Measurements from ENCODE around the gene ACRBP.
"Not testable (repeated sequence)": the region's sequence is repeated elsewhere in the genome, so short reads cannot be mapped to it uniquely, and the experiment has no call there.

ACRBP gene

DNA sequence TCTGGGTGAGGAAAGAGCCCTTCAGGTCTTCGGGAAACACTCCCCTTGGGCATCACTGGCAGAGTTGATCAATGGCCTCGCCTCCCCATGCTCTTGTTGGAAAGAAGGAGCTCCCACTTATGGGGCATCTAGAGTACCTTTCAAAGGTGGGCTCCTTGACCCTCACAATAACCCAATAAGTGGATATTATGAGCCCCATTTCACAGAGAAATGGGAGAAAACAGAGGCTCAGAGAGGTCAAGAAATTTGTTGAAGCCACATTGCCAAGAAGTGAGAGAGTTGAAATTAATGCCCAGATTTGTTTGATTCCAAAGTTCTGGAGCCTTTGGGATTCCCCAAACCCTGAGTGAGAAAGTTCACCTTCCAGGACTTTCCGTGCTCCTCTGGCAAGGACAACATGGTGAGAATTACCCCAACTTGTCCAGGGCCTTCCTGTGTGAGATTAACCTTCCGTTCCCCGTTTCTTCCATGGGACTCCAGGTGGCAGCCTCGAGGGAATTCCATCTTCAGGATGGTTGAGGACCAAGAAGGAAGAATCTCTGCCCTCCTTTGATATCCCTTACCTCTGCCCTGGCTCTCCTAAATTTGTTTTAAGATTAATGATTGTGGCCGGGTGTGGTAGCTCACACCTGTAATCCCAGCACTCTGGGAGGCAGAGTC is 32.6 kb downstream of the ACRBP start:
- DNase-seq (ENCODE audit: low spot score) = no peak

DNA sequence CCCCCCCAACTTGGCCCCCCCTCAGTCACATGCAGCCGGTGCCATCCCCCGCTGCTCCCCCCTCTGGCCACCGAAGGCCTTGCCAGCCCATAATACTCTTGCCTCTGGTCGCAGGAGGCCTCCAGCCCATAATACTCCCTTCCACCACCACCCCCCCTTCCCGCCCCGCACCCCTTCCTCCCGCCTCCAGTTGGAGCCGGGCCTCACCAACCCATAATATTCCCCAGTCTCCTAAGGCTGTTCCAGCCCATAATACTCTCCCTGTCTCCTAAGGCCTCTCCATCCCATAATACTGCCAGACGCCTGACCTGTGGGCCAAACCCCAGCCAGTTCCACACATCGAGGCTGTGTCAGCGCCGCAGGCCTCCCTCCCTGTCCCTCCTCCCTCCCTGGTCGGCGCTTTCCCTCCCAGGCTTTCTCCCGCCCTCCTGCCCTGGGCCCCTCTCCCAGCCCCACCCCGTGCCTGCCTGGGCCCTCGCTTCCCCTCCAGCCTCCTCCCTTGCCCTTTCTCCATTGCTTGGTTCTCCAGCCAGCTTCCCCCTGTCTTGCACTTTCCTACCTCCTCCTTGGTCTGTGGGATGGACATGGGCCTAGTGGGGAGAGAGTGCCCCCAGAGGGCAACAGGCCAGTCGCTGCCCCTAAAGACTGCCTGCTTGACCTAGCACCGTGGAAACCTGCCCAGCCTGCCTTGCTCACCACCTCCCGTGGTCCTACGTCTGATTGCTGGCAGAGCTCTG is 33.3 kb downstream of the ACRBP start:
- peak; percentile 92 for DNase-seq (ENCODE audit: low spot score)

DNA sequence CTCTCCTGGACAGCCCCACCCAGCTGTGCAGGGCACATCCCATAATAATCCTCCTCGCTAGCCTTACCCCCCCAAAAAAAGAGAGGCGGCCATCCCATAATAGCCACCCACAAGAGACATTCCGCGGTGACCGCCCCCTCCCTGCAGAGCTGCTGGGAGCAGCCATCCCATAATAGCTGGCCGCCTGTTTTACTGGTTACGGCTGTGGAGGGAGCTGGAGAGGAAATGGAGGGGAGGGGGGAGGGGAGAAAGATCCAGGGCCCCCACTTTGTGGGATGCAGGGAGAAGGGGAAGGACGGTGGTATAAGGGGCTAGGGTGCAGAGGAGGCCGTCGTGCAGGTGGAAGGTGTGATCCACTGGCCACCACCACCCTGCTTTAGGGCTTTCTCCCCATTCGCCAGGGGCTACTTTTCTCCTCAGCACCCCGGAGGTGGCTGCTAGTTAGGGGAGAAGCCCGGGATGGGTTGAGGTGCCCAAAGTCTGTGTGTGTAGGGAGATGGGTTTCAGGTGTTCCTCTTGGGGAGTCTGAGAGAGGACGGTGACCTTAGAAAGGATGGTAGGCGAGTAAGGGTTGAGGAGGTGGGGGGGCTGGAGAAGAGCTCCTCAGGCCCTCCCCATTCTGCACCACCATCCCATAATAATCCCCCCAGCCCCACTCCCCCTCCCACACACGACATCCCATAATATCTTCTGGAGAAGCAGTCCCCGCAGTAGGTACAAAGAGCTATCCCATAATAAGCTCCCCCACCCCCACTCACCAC is 34.0 kb downstream of the ACRBP start:
- peak; percentile 79 for DNase-seq (ENCODE audit: low spot score)

DNA sequence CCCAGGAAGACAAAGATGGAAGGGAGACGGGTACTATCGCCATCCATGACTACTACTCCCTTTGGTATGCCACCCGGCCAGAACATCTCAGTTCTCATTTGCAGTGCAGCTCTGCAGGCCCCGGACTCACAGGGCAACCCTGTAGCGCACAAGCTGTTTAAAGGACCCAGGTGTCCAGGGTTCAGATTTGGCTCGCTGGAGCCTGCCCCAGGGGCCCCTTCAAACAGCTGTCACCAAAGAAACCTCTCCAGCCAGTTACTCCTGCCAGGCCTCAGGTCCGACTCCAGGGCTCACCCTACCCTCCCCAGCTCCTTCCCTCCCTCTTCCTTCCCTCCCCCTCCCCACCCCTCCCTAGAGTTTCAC is 34.6 kb downstream of the ACRBP start:
- DNase-seq (ENCODE audit: low spot score) = no peak

DNA sequence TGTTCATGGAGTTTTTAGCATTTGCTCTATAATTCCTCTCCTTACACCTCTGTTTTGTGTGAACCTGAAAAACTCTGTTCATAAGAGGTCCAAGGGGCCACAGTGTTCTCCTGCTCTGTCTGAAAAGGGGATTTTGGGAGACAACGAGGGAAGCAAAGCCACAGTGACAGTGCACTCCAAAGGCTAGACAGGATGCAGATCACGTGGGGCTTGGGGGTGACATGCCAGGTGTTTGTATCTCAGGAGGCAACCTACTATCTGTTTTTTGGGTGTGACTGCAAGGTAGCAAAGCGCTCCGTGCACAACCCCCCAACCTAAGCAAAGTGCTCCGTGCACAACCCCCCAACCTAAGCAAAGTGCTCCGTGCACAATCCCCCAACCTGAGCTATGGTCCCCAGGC is 35.0 kb downstream of the ACRBP start:
- no peak for DNase-seq (ENCODE audit: low spot score)

DNA sequence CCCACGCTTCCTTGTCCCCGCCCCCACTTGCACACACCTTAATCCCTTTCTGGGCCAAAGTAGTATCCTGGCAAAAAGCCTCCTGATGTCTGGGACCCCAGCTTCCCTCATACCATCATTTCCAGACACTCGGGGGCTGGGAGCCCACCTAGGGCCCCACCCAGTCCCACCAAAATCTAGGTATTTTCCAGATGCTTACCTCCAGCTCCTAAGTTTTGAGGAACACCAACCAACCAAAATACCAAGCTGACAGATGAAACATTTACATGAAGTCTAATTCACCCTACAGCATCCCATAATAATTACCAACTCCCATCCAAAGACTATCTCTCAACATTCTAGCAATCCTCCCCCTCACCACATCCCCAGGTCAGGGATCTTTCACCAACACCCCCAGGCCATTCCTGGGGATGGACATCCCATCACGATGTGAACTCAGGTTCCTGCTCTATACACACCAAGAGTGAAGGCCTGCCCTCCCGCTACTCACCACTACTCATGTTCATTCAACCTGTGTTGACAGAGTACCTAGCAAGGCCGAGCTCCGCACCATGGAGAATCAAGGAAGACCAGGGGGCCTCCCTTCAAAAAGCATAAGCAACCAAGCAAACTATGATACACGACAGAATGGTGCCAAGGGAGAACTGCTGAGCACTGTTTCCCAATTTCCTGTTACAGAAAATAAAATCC is 38.5 kb downstream of the ACRBP start:
- no peak for DNase-seq (ENCODE audit: low spot score)

DNA sequence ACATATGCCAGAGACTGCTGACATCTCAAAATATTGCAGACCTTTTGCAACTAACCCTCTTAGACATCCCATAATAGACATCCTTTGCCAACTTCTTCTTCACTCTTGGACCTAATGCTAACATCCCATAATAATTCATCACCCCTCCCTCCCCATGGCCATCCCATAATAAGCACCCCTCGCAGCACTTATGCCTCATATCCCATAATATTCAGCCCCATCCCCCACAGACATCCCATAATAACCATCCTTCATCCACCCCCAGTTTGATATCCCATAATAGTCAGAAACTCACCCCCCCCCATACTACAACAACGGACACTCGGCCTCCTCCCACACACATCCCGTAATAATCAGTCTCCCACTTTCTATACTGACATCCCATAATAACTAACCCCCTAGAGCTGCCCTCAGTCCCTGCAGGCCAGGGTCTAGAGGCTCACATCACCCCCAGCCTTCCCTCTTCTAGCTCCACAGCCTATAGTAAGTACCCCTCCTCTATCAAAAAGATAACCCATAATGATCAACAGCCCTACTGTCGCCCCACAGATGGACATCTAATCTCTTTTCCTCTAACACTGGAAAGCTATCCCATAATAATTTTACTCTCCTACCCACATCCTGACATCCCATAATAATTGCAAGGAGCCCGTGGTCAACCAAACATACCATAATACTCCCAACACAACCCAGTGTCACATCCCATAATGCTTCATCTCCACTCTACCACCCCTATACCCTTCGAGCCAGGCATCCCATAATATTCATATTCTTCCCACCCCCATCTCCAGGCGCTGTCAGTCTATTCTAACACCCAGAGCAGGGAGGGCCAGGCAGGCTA is 39.3 kb downstream of the ACRBP start:
- DNase-seq (ENCODE audit: low spot score) = peak; percentile 44

DNA sequence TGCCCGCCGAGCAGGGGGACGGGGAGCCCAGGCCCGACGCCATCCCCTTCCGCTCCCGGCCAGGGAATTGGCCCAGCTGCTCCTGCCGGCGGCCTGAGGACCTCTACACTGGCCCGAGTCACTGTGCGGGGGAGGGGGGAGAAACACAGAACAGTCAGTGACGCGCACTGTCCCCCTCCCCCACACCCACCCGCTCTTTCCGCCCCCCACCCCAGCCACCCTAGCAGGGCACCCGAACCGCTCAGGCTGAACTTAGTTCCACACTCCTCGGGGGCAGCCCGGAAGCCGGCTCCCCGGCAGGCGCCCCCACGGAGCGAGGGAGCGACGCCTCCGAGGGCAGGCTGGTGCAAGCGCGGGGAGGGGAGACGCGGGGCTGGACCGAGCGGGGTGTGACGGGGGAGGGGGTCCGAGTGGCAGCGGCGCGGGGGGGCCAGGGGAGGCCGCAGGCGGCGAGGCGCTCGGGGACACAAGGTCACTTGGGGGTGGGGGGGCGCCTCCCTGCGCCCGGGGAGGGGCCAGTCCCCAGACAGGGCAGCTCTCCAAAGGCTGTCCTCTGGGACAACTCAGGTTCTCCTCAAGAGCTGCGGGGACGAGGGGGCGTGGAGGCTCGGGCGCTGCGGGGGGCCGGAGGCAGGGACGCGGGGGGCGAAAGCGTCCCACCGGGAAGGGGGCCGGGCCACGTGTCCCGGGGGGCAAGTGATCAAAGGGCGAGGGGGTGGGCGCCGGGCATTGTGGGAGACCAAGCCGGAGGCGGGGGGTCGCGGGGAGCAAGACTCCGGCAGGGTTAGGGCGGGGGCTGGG is 40.7 kb downstream of the ACRBP start:
- peak; percentile 78 for DNase-seq (ENCODE audit: low spot score)

DNA sequence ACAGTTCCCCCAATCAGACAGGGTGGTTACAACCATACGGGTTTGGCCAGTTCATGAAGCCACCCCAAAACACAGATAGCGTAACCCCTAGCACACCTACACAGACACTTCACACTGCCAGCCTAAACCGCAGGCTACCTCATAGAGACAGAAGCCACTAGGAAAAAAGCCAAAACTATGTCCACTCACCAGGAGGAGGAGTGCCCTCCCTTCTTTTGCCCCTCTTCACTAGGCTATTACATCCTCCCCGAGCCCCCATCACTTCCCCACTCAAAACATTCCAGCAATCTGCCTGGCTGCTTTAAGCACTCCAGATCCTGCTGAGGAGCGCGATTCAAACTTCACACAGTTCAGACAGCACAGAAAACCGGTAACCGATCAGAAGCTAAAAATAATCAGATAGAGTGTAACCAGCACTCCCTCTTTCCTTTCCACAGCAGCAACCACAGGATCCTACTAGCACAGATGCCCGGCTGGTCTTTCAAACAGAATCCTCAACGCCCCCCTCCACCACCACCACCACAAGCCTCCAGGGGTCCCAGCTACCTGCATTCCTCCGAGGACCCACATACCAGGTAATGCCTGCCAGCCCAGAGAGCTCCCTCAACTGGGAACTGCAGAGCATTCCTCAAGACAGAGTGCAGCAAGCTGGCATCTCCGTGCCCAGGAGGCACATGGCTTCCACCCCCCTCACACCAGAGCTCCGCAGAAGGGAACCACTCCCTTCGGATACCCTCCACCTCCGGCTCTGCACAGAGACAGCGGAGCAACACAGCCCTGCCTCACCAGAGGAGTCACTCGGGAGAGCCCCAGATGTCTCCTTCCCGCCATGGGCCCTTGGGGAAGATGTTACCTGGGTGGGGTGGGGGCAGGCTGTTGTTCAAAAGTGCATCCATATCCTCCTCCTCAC is 41.6 kb downstream of the ACRBP start:
- peak; percentile 43 for DNase-seq (ENCODE audit: low spot score)

DNA sequence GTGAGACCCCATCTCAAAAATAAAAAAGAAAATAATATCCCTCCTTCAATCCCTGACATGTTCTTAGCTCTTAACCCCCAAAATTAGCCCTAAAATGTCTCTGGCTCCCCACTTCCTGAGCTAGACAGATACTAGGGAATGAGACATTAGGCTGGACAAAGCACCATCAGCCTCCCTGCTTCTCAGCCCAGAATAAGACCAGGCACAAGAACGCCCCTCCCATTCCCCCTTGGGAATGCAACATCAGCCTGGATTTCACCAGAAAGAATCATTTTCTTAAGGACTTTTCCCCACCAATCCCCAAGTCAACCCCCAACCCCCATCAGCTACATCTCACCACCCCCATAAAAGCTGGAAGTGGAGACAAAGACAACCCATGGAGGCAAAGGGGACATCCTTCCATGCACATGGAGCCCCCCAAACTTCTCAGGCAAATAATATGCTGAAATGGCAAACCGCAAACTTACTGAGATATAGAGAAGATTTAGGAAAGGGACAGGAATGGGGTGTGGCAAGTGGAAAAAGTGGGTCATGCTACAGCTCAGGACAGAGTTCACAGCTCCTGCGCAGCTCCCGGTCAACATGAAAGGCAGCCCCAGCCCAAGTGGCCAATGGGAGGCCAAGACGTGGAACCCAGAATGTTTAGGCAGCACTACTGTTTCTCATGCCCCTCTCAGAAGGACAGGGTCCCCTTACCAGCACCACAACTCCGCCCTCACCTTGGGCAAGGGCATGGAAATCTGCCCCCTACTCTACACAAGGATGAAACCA is 42.8 kb downstream of the ACRBP start:
- DNase-seq (ENCODE audit: low spot score) = peak; percentile 39

DNA sequence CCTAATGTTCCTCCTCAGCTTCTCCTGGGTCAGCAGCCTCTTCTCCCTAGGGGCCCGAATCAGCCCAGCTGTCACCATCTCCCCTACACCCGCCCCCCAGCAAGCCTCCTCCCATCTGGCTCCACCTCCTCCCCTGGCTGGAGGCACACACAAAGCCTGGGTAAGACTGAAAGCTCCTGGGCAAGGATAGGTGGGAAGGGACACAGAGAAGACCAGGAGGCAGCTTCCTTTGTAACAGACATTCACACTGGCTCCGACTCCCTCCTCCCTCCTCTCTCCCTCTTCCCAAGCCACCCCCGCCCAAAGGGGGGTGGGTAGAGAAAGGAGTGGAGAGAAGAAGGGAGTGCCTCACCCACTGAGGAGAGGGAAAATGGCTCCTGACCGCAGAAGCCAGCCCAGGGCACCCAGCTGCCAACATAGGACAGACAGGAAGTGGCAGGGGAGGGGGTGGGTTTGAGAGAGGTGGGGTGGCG is 44.1 kb downstream of the ACRBP start:
- DNase-seq (ENCODE audit: low spot score) = peak; percentile 63

DNA sequence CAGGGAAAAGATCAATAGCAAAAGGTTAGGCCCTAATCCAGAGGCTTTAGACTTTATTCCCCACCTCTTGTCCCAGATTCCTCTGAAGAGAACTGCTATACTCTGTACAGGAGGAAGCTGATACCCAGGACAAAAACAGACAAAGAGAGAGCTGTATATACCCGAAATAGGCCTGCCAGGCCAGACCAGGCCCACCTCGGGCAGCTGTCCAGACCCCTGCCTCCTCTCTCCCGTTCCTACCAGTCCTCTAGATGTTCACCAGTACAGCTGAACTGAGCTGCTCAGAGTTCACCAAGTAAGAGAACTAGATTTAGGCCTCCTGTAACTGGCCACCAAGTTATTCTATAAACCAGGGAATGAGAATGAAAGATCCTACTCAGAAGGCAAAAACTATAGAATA is 44.7 kb downstream of the ACRBP start:
- no peak for DNase-seq (ENCODE audit: low spot score)

DNA sequence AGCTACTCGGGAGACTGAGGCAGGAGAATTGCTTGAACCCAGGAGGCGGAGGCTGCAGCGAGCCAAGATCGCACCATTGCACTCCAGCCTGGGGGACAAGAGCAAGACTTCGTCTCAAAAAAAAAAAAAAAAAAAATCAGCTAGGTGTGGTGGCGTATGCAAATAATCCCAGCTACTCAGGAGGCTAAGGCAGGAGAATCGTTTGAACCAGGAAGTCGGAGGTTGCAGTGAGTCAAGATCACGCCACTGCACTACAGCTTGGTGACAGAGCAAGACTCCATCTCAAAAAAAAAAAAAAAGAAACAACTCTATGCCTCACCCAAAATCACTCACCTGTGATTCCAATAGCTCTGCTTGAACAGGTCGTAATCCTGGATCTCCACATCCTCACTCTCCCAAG is 51.6 kb downstream of the ACRBP start:
- not testable (repeated sequence) for DNase-seq (ENCODE audit: low spot score)

DNA sequence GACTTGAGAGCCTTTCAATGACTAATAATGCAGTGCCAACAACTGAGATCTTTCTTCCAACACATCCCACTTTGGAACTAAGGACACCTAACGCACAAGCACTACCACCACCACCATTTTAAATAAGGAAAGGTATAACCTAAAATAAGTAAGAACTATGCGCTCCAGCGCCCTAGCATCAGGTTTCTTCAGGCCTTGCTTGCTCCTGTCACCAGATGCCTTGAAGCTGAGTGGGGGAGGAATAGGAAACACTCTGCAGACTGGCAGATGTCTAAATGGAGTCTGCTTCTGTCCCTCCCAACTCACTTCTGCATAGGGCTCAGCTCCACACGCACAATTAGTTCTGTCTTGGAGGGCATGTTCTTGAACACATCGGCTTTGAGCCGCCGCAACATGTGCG is 55.1 kb downstream of the ACRBP start:
- DNase-seq (ENCODE audit: low spot score) = no peak
